ENCODE results near the gene CNTN1.
"Not testable (repeated sequence)": the region's sequence is repeated elsewhere in the genome, so short reads cannot be mapped to it uniquely, and the experiment has no call there.

Gene CNTN1

DNA sequence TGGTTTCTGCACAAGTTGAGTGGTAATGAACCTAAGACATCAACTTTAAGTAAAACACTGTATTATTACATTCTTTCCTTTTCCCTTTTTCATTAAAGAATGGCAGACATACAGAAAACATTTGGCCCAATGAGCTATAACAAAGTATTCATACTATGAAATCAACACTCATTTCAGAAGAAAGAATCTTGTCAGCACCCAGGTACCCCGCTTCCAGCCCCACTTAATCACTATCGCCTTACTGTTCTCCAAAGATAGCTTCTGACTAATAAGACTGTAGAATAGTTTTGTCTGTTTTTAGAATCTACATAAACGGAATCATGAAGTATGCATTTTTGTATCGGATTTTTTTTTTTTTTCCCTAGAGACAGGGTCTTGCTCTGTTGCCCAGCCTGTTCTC is 9.5 kb downstream of the CNTN1 start:
- DNase-seq (ENCODE audit: low read depth): no peak

DNA sequence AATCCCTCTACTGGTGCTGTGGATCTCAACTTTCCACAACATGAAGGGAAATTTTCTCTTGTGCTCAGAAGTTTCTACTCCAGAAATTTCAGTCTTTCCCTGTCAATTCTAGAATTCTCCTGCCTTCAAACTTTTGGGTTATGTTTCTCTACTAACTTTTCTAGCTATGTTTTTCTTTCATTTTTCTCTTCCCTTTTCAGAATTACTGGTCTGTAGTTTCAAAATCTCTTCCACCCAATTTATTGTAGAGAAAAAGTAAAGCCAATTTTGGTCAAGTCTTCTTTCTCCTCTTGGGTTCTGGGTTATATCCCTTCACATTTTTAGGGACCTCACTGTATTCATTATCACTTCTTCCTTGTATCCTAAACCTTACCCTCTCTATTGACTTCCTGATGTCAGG is 18.9 kb downstream of the CNTN1 start:
- DNase-seq (ENCODE audit: low read depth): no peak

DNA sequence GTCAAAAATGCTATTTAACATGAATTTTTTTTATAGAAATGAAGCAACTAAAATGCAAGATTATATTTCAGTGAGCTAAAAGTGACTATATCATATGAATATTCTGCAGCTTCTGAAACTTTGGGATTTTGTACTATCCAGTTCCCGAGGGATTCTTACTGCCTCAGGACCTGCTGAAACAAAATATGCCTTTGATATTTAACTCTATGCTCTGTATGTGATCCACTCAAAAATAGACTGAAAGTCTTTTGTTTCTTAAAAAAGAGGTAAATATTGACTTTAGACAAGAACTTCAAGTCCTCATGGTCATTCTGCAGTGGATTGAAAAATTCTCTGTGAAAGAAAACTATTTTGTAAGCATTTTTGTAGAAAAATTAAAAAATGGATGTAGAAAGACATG is 22.4 kb downstream of the CNTN1 start:
- DNase-seq (ENCODE audit: low read depth): no peak

DNA sequence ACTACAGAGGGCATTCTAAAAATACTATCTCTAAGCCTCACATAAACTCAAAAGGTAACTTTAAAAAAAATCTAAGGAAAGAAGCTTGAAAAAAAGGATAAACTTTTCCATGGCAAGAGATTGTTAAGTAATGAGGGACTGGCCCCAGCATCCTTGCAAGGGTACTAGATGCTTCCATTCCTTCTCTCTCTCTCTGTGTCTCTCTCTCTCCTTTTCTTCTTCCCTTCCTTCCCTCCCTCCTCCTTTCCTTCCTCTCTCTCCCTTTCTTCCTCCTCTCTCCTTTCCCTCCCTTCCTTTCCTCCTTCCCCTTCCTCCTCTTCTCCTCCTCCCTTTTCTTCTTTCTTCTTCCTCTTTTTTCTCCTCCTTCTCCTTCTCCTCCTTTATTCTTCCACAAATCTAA is 23.8 kb downstream of the CNTN1 start:
- DNase-seq (ENCODE audit: low read depth): no peak

DNA sequence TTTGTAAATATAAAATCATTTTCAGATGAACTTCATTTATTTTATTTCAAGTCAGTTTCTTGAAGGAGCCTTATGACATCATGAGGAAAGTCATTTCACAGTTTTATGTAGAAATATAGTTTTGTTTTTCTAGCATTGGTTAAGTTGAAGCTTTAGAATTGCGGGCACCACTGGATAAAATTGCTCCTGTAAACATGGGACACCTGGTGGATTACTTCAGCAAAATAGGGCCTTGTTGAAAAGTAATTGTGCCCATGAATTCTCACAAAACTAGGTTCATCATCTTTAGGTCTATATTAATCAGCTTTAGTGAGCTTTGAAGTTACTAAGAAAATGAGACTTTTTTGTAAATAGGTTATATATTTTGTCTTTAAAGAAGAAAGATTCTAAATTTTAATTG is 25.3 kb downstream of the CNTN1 start:
- DNase-seq (ENCODE audit: low read depth): no peak

DNA sequence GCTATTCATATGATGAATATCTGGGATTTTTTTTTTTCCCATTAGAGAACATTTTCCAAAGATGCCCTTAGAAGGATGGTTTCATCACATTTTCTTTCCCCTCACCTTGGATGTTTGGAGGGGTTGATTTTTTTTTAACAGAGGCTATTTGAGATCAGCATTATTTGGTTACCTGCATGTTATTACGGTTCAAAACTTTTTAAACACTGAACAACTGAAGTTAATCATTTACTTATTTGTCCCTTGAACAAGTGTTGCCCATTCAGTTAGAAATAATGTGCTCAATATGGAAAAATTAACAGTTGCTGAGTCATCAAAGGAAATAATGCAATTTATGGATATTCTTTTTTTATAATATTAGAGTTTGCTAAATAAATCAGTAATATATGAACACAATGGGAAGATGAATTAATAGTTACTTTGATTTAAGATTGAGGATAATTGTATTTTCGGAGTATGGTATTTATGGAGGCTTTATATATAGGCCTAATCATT is 26.7 kb downstream of the CNTN1 start:
- no peak for DNase-seq (ENCODE audit: low read depth)

DNA sequence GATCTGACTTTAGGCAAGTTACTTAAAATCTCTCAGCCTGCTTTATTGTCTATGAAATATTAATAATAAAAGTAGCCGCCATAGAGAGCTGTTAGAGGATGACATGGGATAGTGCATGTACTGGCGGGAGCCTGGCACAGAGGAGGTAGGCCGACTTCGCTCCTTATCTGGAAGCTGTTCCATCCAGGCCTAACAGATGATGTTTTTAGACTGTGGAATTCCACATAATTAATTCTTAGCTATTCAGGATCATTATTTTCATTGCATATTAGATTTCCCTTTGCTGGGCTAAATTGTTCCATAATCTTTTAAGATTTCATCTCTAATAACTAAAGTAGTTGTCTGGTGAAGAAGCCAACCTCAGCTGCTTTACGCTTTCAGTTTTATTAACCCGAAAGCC is 30.8 kb downstream of the CNTN1 start:
- no peak for DNase-seq (ENCODE audit: low read depth)

DNA sequence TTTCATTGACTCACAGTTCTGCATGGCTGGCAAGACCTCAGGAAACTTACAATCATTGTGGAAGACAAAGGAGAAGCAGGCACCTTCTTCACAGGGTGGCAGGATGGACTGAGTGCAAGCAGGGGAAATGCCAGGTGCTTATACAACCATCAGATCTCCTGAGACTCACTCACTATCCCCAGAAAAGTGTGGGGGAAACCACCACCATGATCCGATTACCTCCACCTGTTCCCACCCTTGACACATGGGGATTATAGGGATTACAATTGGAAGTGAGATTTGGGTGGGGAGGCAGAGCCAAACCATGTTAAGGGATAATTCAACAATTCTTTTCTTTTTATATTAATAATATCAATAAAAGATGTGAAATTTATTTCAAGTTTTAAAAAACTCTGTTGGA is 34.1 kb downstream of the CNTN1 start:
- no peak for DNase-seq (ENCODE audit: low read depth)

DNA sequence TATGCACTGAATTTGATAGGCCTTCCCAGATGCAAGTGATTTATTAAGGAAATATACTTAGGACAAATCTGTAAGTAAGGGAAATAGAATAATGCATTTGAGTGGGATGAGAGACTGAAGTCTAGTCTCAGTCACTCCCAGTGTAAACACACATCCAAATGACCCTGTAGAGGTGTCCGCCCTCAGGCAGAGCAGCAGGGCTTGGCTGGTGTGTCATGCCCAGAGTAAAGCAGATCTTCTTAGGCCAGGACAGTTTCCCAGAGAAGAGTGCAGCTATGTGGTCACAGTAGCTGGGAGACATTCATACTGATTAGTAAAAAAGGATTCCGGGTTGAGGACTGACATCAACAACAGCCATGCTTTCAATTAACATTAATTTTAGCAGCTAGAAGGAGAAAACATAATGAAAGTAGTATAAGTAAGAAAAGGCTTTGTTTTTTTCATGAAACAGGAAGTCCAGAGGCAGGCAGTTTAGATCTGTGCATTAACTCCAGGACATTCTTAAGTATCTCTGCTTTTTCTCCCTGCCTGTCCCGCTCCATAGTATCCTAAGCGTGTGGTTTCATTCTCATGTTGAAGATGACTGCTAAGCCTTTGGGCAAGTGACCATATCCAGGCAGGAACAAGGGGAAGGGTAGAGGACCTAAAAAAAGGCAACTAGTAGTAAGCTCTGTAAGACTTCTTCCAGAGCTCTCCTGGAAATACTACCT is 35.7 kb downstream of the CNTN1 start:
- no peak for DNase-seq (ENCODE audit: low read depth)

DNA sequence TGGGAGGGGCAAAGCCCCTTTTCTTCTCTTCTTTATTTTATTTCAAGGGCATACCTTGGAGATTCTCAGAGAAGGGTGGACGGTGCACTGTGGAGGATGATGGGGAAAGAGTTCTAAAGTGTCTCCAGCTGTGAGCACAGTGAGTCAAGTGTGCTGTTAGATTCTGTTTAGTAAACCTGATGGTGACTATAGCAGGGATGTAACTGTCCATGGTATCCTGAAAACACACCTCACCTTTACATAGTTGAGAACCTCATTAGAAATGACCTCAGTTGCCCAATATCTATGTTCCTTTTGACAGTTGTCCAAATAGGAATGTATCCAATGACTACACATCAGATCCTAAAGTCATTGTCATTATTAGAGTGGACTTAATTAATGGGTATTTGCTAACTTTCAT is 38.0 kb downstream of the CNTN1 start:
- DNase-seq (ENCODE audit: low read depth): no peak

DNA sequence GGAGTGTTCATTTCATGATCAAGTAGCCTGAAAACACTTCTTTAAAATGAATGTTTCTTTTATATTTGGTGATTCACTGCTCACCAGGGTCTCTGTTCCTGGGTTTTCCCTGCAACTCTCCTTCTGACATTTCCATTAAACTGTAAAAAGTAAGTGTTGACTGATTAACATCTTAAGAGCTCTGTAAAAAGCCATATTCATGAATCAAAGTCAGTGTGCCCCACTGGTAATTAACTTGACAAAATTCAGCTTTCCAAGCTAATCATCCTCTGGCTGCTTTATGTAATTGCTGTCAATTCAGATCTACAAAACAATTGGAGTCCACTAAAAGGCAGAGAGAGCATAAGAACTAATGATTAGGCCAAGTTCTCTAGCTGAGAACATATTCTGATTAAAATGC is 41.6 kb downstream of the CNTN1 start:
- no peak for DNase-seq (ENCODE audit: low read depth)

DNA sequence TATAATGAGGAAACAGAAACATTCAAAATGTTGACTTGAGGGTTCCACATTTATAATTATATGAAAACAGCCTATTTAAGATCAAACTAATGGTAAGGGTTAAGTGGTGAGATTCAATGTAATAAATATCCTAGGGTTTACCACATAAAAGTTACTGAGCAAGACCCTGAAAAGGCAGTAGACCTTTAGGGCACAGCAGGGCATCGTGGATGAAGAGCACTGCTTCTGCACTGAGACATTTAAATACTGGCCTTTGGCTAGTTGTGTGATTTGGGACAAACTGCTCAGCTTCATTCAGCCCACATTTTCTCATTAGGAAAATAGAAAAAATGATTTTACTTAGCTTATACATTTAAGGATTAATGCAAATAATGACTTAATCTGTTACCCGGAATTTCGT is 42.0 kb downstream of the CNTN1 start:
- DNase-seq (ENCODE audit: low read depth): no peak

DNA sequence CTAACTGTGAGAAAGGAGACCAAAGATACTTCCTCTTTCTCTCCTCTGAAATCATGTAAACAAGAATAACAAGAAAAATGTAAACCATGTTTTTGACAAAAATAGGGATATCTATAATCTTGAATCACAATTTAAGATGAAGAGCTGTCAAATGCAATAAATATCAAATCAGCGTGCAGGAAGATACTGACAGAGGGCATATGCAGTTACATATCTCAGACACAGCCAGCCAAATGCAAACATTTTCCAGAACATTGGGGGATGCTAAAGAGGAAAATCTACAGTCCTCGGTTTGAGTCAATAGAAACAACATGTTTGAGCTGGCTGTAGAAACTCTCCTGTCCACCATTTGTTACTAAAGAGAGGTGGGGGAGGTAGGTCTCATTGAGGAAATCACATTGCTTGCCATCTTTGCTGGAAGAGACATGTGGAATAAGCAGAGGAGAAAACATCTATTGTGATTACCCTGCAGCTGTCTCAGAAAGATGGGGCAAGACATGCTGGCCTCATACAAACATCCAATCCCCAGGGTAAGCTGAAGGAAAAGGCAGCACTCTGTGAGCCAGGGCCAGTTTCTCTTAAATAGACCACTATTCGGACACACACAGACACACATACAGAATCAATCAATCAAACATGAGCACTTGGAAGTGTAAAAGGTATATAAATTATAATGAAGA is 43.5 kb downstream of the CNTN1 start:
- no peak for DNase-seq (ENCODE audit: low read depth)

DNA sequence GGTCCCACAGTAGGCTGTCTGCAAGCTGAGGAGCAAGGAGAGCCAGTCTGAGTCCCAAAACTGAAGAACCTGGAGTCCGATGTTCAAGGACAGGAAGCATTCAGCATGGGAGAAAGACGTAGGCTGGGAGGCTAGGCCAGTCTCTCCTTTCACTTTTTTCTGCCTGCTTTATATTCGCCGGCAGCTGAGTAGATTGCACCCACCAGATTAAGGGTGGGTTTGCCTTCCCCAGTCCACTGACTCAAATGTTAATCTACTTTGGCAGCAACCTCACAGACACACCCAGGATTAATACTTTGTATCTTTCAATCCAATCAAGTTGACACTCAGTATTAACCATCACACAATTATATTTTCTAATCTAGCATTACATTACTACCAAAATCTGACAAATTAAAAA is 45.2 kb downstream of the CNTN1 start:
- DNase-seq (ENCODE audit: low read depth): not testable (repeated sequence)

DNA sequence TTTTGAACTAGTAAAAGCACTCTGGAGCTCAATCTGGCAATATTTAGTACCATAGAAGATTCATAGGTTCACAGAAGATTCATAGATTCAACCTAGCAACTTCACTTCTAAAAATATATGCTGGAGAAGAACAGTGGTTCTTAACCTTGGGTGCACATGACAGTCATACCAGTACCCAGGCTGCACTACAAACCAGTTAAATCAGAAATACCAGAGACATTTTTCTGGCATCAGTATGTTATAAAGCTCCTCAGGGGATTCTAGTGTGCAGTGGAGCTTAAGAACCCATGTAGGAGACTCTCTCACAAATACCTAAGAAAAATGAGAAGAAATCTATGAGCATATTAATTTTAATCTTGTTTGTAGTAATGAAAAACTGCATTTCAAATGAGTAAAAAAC is 46.6 kb downstream of the CNTN1 start:
- no peak for DNase-seq (ENCODE audit: low read depth)

DNA sequence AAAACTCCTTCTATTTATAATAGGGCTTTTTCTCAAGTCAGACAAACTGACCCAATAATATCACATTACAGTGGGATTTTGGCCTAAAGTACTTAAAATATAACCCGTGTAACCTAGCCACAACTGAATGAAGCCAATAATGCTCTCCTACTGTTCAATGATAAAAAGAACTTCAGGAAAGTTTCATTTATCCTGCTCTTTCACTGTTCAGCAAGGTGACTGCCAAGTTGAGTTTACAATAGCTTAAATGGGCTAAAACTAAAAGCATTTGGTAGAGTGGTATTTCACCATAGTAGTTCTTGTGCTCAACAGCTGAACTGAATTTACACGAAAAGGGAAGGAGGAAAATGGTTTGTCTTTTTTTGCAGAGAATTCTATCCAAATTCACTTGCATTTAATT is 49.8 kb downstream of the CNTN1 start:
- DNase-seq (ENCODE audit: low read depth): no peak

DNA sequence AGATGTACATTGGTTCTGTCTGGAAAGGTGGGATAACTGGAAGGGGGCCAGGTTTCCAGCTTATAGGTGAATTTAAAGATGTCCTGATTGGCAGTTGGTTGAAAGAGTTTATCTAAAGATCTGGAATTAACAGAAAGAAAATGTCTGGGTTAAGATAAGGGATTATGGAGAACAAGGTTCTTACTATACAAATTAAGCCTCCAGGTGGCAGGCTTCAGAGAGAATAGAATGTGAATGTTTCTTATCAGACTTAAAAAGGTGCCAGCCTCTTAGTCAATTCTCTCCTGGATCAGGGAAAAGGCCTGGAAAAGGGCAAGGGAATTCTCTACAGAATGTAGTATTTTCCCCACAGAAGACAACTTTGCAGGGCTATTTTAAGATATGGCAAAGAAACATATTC is 53.1 kb downstream of the CNTN1 start:
- DNase-seq (ENCODE audit: low read depth): no peak

DNA sequence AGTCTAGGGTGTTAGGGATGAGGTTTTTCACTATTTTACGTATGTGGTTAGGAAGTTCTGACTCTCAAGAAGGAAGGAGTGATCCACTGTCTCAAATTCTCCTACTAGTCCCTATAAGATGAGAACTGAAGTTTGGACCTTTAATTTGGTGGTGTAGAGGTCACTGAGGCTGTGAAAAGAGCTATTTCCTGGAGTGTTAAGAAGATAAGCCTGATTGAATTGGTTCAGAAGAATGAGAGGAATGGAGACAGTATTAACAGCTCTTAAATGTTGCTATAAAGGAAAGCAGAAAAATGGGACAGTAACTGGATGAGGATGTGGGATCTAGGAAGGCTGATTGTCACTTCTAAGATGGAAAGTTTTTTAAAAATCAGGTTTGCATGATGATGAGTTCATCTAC is 57.6 kb downstream of the CNTN1 start:
- DNase-seq (ENCODE audit: low read depth): no peak

DNA sequence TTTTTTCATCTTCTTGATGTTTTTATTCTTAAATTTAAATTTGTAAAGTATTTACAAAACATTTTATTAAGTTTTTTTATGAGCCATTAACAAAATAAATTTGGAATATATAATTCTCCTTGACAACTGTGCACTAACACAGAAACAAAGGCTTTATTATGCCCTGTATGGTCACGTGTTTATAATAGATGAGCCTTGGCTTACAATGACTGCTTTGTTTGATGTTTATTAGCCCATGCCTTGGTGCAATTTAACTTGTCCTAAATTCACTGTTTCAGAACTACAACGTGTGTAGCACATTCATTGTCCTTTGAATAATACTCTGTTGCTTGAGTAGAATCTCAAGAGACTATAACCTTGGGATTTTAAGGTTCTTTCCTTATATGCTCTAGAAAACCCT is 59.8 kb downstream of the CNTN1 start:
- no peak for DNase-seq (ENCODE audit: low read depth)

DNA sequence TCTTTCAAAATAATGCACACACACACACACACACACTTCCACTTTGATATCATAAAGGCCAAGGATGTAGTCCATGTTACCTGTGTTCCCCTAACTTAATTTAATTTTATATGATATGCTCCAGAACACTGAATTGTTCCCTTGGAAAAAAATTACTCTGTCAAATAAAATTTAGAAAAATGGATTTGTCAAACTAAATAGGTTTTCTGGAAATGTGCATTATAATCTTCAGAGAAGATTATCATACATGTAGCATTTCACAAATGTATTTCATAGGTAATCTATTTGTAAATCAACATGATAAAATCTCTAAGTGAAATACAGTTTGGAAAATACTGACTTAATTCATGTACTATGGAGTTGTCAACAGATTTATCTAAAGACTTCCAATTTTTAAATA is 68.6 kb downstream of the CNTN1 start:
- no peak for DNase-seq (ENCODE audit: low read depth)

DNA sequence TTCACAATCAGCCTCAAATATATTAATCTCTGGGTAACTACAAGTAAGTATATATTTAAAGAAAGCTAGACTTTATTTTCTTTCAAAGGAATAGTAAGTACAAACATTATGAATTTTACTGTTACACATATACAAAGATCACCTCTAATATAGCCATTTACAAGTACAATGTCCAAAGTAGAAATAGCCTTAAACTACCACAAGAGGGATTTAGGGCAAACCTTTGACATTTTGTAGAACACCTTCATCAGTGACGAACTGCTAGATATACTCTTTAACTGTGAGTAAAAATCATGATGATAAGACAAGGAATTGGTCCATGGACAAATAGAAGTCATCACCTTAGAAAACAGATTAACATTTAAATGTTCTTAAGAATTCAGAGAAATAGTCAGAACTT is 69.8 kb downstream of the CNTN1 start:
- no peak for DNase-seq (ENCODE audit: low read depth)

DNA sequence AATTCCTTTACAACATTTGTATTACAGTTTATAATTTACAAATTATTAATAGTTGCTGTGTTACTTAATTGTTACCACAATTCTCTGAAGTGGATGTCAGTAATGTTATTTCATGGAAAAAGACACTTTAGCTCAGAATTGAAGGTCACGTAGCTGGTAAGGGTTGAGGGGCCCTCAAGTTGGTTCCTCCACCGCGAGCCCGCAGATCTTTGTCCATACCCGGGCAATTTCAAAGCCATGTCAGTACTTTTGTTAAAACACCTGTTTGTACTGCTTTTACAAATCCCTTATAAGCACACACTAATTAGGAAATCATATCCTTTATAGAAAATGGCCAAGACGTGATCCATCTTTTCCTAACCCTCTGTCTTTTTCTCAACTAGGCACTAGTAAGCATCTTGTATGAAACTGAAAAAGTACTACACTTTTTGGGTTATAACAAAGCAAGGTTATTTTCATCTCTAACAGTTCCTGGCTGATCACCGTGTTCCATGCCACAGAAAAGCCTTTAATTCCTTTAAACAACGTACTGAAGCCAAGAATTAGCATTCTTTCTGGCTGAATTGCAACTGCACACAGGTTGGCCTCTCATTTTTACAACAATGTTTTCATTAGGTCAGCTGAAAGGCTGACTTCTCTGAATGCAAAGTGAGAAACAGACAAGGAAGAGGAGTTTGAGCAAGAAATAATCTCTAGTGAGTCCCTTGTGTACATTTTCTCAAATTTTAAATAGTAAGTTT is 76.1 kb downstream of the CNTN1 start:
- DNase-seq (ENCODE audit: low read depth): no peak

DNA sequence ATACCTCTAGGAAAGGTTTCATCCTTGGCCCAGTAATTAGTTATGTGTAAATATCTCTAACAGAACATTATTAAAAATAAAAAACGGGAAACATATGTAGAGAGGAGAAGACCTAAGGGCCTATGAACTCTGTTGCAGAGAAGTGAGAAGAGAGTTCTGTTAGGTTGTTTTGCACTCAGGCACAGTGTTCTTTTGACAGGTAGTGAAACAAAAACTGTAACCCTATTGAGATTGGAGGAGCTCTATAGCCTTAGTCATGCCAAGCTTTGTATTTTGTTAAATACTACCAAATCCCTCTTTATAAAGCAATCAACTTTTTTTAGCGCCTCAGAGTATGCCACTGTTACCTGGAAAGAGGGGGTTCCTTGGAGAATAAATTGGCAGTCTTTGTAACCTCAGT is 77.6 kb downstream of the CNTN1 start:
- DNase-seq (ENCODE audit: low read depth): no peak
